Thyroid gland (tissue), 4 donors: ENCODE data around the gene ZNF132. TPM values are rescaled to one million over a fixed set of nuclear protein-coding genes. Genes with fewer than 3 reads are reported as not detected.
"Not testable (repeated sequence)": the region's sequence is repeated elsewhere in the genome, so short reads cannot be mapped to it uniquely, and the experiment has no call there.

ENCODE experiments used
- DNase-seq, 2 donors: peaks; one replicate each; pipeline ENCODE4 v3.0.0-alpha.2; 2019
- H3K27ac ChIP-seq, 3 donors: fragments of 200-600 bp; sonication (generic); 1 replicate in 2 of 3; 2 replicates in 1 of 3; pipeline ENCODE4 v1.5.1; 2016 to 2019; ENCODE audit warnings: mild to moderate bottlenecking in 1 of 3, moderate library complexity in 1 of 3
- H3K27me3 ChIP-seq: fragments of 200-600 bp; sonication (generic); one replicate; pipeline ENCODE4 v1.5.1; 2019
- H3K36me3 ChIP-seq, 2 donors: fragments of 200-600 bp; sonication (generic); one replicate each; pipeline ENCODE4 v1.5.1; 2016 to 2019
- H3K4me1 ChIP-seq, 2 donors: fragments of 200-600 bp; sonication (generic); one replicate each; pipeline ENCODE4 v1.5.1; 2017 to 2019
- H3K4me3 ChIP-seq, 3 donors: fragments of 200-600 bp; sonication (generic); replicated peaks in 1 of 3; 1 replicate in 2 of 3; 2 replicates in 1 of 3; pipeline ENCODE4 v1.5.1; 2016; ENCODE audit warnings: mild to moderate bottlenecking in 1 of 3
- H3K9me3 ChIP-seq: fragments of 200-600 bp; sonication (generic); one replicate; pipeline ENCODE4 v1.5.1; 2017
- POLR2A ChIP-seq, 2 donors: fragments of 450-650 bp; IDR thresholded peaks; one replicate each; pipeline ENCODE4 v1.6.1; 2017; ENCODE audit warnings: antibody characterized with exemption in 2 of 2, mild to moderate bottlenecking in 2 of 2, moderate library complexity in 1 of 2
- WGBS, 2 donors: methylation state at CpG; one replicate each; pipeline ENCODE4 v1.1.5; 2017; 5-methylcytosine and 5-hydroxymethylcytosine counted together
- intact Hi-C: fragments of 100-400 bp; cut with DNase I; formaldehyde crosslinking; loops from one replicate; pipeline ENCODE4 v1.15.1; 2023
- total RNA-seq, 4 donors: library from RNA; depleted of rRNA; stranded (reverse); fragments of >200 nt; gene quantifications; one replicate each; pipeline ENCODE4 v1.2.3, GENCODE V29; 2016
- TF ChIP-seq, protein P1 (sequence below), 6 experiments: fragments of 200-600 bp in 3 of 6; fragments of 450-650 bp in 3 of 6; sonication (generic) in 3 of 6; IDR thresholded peaks; one replicate each; pipeline ENCODE4 v1.5.1; 2016 to 2019; ENCODE audit warnings: antibody characterized with exemption in 6 of 6, mild to moderate bottlenecking in 2 of 6, inconsistent platforms in 1 of 6, moderate library complexity in 1 of 6

ZNF132 gene
- total RNA-seq, 4 donors from 2014 or later: 13.3 to 24.3 (median 16.2) TPM

DNA sequence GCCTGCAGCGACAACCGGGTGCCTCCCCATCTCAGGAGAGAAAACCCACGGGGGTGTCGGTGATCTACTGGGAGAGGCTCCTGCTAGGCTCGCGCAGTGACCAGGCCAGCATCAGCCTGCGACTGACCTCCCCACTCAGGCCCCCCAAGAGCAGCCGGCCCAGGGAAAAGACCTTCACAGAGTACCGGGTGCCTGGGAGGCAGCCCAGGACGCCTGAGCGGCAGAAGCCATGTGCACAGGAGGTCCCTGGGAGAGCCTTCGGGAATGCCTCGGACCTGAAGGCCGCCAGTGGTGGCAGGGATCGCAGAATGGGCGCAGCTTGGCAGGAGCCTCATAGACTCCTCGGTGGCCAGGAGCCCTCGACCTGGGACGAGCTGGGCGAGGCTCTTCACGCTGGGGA lies 15.4 kb upstream of the ZNF132 start:
- DNase-seq: no peak
- TF ChIP-seq POLR2A (IDR thresholded peaks at IDR 0.05): no peak
- TF ChIP-seq, protein P1, sequence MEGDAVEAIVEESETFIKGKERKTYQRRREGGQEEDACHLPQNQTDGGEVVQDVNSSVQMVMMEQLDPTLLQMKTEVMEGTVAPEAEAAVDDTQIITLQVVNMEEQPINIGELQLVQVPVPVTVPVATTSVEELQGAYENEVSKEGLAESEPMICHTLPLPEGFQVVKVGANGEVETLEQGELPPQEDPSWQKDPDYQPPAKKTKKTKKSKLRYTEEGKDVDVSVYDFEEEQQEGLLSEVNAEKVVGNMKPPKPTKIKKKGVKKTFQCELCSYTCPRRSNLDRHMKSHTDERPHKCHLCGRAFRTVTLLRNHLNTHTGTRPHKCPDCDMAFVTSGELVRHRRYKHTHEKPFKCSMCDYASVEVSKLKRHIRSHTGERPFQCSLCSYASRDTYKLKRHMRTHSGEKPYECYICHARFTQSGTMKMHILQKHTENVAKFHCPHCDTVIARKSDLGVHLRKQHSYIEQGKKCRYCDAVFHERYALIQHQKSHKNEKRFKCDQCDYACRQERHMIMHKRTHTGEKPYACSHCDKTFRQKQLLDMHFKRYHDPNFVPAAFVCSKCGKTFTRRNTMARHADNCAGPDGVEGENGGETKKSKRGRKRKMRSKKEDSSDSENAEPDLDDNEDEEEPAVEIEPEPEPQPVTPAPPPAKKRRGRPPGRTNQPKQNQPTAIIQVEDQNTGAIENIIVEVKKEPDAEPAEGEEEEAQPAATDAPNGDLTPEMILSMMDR (IDR thresholded peaks at IDR 0.05): no peak
- no peak overlapping the region for H3K27ac ChIP-seq
- H3K4me1 ChIP-seq: peaks cover 7 to 9% of the 10 kb centered on the region in 2 donors
- WGBS, 2 donors: 93 to 99% methylated on average over 4 to 15 of the region's 21 CpGs
- H3K4me3 ChIP-seq: no peak overlapping the region
- no peaks in the 10 kb centered on the region for H3K9me3 ChIP-seq
- H3K27me3 ChIP-seq: no peaks in the 10 kb centered on the region
- intact Hi-C loops: no loop called here
- peaks cover 4 to 15% of the 10 kb centered on the region in 2 donors for H3K36me3 ChIP-seq

DNA sequence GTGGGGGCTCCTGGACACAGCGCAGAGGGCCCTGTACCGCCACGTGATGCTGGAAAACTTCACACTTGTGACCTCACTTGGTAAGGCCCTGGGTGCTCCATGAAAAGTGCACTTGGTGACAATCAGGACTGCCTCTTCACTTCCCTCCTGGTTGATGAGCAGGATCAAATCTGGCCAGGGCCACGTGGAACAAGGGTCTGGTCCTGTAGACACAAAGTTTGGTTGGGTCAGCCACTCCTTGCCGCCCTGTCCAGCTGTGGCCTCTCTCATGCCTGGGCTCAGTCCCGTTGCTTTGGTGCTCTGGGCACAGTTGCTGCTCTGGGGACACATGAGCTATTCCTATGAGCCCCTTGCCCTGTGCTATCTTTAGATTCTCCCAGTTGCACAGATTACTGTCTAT lies 13.8 kb upstream of the ZNF132 start:
- intact Hi-C loops: no loop called here
- no peak for DNase-seq
- Histone ChIP-seq H3K27ac (no peak overlapping the region), H3K36me3 (peaks cover 4 to 15% of the 10 kb centered on the region in 2 donors), H3K4me1 (peaks cover 7 to 9% of the 10 kb centered on the region in 2 donors), H3K9me3 (no peaks in the 10 kb centered on the region), H3K4me3 (no peak overlapping the region), H3K27me3 (no peaks in the 10 kb centered on the region)
- no peak for TF ChIP-seq POLR2A (IDR thresholded peaks at IDR 0.05)
- TF ChIP-seq, protein P1 (IDR thresholded peaks at IDR 0.05): no peak
- 94 to 98% methylated on average over 6 of the region's 6 CpGs for WGBS, 2 donors

DNA sequence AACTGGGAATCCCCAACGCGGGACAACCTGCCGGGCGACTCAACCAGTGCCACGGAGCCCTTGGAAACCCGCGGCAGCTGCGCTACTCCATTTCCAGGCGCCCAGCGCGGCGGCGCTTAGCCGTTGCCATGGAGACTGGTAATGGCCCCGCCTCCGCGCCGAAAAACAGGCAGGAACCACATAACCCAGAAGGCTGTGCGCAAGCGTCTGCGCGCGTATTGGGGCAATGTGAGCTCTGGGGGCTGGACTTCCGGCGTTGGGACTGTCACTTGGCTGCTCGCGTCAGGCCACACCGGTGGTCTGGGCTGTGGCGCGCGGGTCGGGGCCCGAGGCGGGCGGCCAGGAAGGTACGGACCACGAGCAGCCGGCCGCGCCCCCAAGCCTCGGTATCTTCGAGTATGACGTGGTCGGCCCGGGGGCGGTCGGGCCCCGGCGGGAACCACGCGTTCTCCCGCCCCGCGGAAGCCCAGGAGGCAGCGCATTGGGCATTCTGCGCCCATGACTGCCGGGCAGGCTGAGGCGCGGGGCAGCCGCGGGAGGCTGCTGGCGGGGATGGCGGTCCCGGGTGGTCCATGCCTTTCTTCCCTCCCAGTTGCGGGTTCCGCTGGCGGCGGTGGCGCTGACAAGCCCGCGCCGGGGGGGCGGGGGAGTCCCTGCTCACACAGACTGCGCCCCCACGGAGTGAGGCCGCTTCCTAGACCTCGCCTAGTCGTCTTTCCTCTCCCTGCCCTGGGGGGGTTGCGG lies 11.6 kb upstream of the ZNF132 start, which contains the start of gene ZNF324B:
Gene ZNF324B, plus strand, starts transcription at position 265 of the 744 bp plus-strand sequence. CDS start 2,080 bp downstream, outside the sequence.
- H3K27ac ChIP-seq: no peak within 1 kb of the TSS
- peaks cover 0 to 12% of the 10 kb centered on the region in 2 donors for H3K36me3 ChIP-seq
- TF ChIP-seq, protein P1 (IDR thresholded peaks at IDR 0.05): peak in 1 of 6 experiments; percentile 4
- peak in 1 of 2 donors; percentile 70 for TF ChIP-seq POLR2A (IDR thresholded peaks at IDR 0.05)
- peaks cover 7 to 9% of the 10 kb centered on the region in 2 donors for H3K4me1 ChIP-seq
- peak within 1 kb of the TSS; percentile 39 to 81 (median 73) for H3K4me3 ChIP-seq
- H3K9me3 ChIP-seq: no peaks in the 10 kb centered on the region
- DNase-seq: peak; percentile 99
- WGBS, 2 donors: 0% methylated on average over 5 to 36 of the region's 79 CpGs
- intact Hi-C loops: no loop called here
- H3K27me3 ChIP-seq: no peaks in the 10 kb centered on the region

DNA sequence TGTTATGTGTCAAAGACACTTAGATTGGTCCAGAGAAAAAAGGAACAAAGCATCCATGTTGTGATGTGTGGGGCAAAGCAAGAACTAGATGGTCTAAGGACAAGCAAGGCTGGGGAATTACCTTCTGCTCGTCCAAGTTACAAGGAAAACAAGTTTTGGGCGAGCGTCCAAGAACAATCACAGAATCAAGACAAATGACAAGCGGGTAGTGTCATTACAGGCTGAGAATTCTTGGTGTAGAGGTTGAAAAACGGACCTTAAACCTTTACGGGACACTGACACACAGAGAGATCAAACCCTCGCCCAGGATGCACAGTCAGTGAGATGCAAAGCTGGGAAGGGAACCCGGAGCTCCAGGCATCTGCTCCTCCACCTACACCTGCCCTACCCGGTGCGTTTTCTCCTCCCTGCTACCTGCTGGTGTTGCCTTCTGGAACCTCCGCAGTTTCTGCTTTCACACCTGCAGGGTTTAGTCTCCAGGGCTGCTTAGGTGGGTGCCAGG lies 11.0 kb upstream of the ZNF132 start:
- WGBS, 2 donors: 2 to 3% methylated on average over 11 of the region's 11 CpGs
- no peak overlapping the region for H3K27ac ChIP-seq
- peak; percentile 62 to 66 for DNase-seq
- H3K9me3 ChIP-seq: no peaks in the 10 kb centered on the region
- no peaks in the 10 kb centered on the region for H3K27me3 ChIP-seq
- peak overlapping the region; percentile 39 to 81 (median 73) for H3K4me3 ChIP-seq
- peaks cover 0 to 7% of the 10 kb centered on the region in 2 donors for H3K36me3 ChIP-seq
- intact Hi-C loops: no loop called here
- peaks cover 7 to 9% of the 10 kb centered on the region in 2 donors for H3K4me1 ChIP-seq
- TF ChIP-seq POLR2A (IDR thresholded peaks at IDR 0.05): no peak
- TF ChIP-seq, protein P1 (IDR thresholded peaks at IDR 0.05): no peak

DNA sequence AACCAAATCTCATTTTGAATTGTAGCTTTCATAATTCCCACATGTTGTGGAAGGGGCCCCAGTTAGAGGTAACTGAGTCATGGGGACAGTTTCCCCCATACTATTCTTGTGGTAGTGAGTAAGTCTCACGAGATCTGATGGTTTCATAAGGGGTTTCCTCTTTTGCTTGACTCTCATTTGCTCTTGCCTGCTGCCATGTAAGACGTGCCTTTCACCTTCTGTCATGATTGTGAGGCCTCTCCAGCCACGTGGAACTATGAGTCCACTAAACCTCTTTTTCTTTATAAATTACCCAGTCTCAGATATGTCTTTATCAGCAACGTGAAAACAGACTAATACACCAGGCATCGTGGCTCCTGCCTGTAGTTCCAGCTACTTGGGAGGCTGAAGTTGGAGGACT lies 10.0 kb upstream of the ZNF132 start:
- H3K9me3 ChIP-seq, intact Hi-C loops, H3K4me3 ChIP-seq, DNase-seq, H3K36me3 ChIP-seq, H3K27me3 ChIP-seq, H3K4me1 ChIP-seq, H3K27ac ChIP-seq: not testable (repeated sequence)
- WGBS, 2 donors: 68 to 77% methylated on average over 5 of the region's 5 CpGs

DNA sequence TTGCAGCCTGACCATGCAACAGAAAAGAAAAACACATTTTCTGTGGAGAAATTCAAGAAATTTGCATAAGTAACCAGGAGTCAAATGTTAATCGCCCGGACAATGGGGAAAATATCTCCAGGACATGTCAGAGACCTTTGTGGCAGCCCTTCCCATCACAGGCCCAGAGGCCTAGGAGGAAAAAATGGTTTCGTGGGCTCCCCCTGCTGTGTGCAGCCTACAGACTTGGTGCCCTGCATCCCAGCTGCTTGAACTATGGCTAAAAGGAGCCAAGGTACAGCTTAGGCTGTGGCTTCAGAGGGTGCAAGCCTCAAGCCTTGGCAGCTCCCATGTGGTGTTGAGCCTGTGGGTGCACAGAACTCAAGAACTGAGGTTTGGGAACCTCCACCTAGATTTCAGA lies 8.9 kb upstream of the ZNF132 start:
- H3K36me3 ChIP-seq, H3K4me3 ChIP-seq, H3K4me1 ChIP-seq, H3K9me3 ChIP-seq, H3K27me3 ChIP-seq, intact Hi-C loops, H3K27ac ChIP-seq, DNase-seq: not testable (repeated sequence)
- WGBS, 2 donors: 75 to 81% methylated on average over 3 of the region's 3 CpGs

DNA sequence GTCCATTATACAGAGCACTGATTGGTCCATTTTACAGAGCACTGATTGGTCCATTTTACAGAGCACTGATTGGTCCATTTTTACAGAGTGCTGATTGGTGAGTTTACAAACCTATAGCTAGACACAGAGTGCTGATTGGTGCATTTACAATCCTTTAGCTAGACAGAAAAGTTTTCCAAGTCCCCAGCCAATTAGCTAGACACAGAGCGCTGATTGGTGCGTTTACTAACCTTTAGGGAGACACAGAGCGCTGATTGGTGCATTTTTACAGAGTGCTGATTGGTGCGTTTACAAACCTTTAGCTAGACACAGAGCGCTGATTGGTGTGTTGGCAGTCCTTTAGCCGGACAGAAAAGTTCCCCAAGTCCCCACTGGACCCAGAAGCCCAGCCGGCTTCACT lies 3.0 kb upstream of the ZNF132 start:
- H3K27ac ChIP-seq, H3K4me3 ChIP-seq, intact Hi-C loops, H3K27me3 ChIP-seq, H3K9me3 ChIP-seq, H3K36me3 ChIP-seq, DNase-seq: not testable (repeated sequence)
- 79 to 83% methylated on average over 7 of the region's 7 CpGs for WGBS, 2 donors
- H3K4me1 ChIP-seq: peaks cover 15% of the 10 kb centered on the region in 2 donors
